ENCODE measurements around the gene CARTPT. TPM values are rescaled to one million over a fixed set of nuclear protein-coding genes. Genes with fewer than 3 reads are reported as not detected.

CARTPT gene
- total and polyA plus RNA-seq, 2 experiments from 2014 or later = 0.60 TPM; not detected in 1

DNA sequence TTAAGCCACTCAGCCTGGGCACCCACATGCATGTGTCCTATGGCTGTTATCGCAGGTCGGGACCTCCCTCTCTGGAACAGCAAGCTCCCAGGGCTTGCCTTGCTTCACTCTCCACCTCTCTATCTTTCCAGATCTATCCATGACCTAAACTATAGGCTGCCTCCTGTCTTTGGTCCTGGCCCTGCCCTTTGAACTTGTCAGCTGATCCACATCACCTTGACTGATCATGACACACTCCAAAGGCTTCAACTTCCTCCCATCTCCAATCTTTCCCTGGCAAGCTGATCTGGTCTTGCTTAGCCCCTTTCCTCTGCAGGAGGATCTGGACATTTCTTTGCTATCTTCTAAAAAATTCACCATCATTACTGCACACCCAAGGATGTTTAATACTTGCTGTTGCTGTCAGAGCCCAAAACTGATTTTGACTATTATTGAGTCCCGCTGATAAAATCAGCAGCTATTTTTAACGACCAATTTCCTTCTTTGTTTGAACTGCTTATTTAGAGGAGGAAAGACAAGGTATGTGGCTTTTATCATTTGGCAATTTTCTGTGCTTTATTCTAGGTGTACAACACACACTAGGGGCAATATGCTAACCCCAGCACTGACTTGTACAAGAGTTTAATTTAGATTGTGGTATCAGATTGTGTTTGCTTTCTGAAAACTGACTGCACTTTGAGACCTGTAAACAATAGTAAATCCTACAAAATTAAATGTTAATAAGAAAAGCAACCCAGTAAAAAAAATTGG lies 33.5 kb downstream of the CARTPT start:
- Histone ChIP-seq H4K20me1 (ENCODE audit: insufficient read depth, poor library complexity, severe bottlenecking) (no peaks in the 10 kb centered on the region), H3K36me3 (replicated peaks; ENCODE audit: insufficient read depth, low read depth) (no peaks in the 10 kb centered on the region), H3K4me1 (ENCODE audit: insufficient read depth) (no peaks in the 10 kb centered on the region), H3K4me2 (no peak overlapping the region), H3K79me2 (no peaks in the 10 kb centered on the region), H3K9me3 (ENCODE audit: low read depth) (no peaks in the 10 kb centered on the region), H3K27ac (no peak overlapping the region), H3K9me2 (replicated peaks; ENCODE audit: insufficient read depth) (no peaks in the 10 kb centered on the region), H3K4me3 (no peak overlapping the region), H2AFZ (no peak overlapping the region), H3K27me3 (no peaks in the 10 kb centered on the region)
- no peak for DNase-seq (ENCODE audit: low spot score)
- TF ChIP-seq, protein P1, sequence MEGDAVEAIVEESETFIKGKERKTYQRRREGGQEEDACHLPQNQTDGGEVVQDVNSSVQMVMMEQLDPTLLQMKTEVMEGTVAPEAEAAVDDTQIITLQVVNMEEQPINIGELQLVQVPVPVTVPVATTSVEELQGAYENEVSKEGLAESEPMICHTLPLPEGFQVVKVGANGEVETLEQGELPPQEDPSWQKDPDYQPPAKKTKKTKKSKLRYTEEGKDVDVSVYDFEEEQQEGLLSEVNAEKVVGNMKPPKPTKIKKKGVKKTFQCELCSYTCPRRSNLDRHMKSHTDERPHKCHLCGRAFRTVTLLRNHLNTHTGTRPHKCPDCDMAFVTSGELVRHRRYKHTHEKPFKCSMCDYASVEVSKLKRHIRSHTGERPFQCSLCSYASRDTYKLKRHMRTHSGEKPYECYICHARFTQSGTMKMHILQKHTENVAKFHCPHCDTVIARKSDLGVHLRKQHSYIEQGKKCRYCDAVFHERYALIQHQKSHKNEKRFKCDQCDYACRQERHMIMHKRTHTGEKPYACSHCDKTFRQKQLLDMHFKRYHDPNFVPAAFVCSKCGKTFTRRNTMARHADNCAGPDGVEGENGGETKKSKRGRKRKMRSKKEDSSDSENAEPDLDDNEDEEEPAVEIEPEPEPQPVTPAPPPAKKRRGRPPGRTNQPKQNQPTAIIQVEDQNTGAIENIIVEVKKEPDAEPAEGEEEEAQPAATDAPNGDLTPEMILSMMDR (IDR thresholded peaks at IDR 0.05; ENCODE audit: poor library complexity) = no peak
- TF ChIP-seq EZH2 (IDR thresholded peaks at IDR 0.05; ENCODE audit: borderline replicate concordance) = no peak
- TF ChIP-seq EZH2phosphoT487 (IDR thresholded peaks at IDR 0.05; ENCODE audit: low read depth, severe bottlenecking, unreplicated experiment) = no peak
- WGBS (ENCODE audit: low lambda C conversion rate, missing lambda C conversion rate) = 82% methylated on average over 4 of the region's 4 CpGs

DNA sequence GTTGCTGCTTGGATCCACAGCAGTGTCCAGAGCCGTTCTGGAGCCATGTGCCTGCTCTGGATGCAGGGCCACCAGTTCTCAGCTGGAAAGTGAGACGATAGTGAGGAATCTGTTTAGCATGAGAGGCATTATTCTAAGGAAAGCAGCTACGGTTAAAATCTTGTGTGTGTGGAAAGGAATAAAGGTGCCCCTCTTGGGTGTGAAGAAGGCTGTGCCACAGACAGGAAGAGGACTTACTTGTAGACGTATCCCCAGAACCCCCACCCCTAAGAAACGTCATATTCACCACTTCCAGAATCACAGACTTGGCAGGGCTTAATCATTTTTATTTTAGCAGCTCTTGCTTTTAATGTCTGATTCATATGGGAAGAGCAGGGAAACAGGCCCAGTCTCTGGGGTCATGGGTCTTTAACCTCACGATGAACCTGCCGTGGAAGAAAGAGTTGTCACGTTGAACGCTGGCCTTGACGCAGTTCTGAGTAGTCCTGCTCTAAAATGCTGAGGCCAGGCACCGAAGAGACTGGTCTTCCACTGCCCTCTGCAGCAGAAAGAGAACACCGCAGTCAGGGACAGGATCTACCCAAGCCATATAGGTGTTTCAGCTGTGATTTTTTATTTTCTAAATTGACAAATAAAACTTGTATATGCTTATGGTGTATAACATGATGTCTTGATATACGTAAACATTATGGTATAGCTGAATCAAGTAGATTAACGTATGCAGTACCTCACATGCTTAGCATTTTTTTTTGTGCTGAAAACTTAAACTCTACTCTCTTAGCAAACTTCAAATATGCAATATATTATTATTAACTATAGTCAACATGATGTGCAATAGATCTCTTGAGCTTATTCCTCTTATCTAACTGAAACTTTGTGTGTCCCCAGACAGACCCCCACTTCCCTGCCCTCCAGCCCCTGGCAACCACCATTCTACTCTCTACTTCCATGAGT lies 38.8 kb downstream of the CARTPT start:
- Histone ChIP-seq H3K79me2 (no peaks in the 10 kb centered on the region), H3K4me3 (no peak overlapping the region), H3K9me3 (ENCODE audit: low read depth) (no peaks in the 10 kb centered on the region), H3K4me1 (ENCODE audit: insufficient read depth) (no peaks in the 10 kb centered on the region), H3K27me3 (no peaks in the 10 kb centered on the region), H3K4me2 (peak overlapping the region; percentile 43), H3K36me3 (replicated peaks; ENCODE audit: insufficient read depth, low read depth) (no peaks in the 10 kb centered on the region), H4K20me1 (ENCODE audit: insufficient read depth, poor library complexity, severe bottlenecking) (no peaks in the 10 kb centered on the region), H3K9me2 (replicated peaks; ENCODE audit: insufficient read depth) (no peaks in the 10 kb centered on the region), H2AFZ (peak overlapping the region; percentile 9), H3K27ac (no peak overlapping the region)
- no peak for TF ChIP-seq EZH2phosphoT487 (IDR thresholded peaks at IDR 0.05; ENCODE audit: low read depth, severe bottlenecking, unreplicated experiment)
- no peak for TF ChIP-seq EZH2 (IDR thresholded peaks at IDR 0.05; ENCODE audit: borderline replicate concordance)
- TF ChIP-seq, protein P1 (IDR thresholded peaks at IDR 0.05; ENCODE audit: poor library complexity) = peak; percentile 87
- DNase-seq (ENCODE audit: low spot score) = peak; percentile 82
- WGBS (ENCODE audit: low lambda C conversion rate, missing lambda C conversion rate) = 37% methylated on average over 14 of the region's 14 CpGs

DNA sequence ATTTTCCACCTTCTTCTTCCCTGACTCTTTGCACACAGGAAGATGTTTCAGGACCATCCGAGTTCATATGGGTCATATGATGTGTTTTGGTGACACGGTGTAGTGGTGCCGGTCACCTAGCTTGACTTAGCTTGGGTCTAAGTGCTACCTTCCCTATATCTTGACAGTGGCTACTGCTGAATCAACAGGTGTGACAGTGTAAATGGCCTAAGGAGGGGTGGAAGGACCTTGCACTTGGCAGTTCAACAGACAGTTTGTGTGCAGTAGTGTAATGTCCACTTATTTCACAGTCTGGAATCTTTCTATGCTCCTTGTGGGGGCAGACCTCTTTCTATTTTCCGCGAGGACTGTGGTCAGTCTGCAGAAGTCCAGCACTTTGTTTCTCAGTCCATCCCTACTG lies 43.8 kb downstream of the CARTPT start:
- no peak for DNase-seq (ENCODE audit: low spot score)
- no peak overlapping the region for H2AFZ ChIP-seq
- H3K9me3 ChIP-seq (ENCODE audit: low read depth) = no peaks in the 10 kb centered on the region
- H3K79me2 ChIP-seq = no peaks in the 10 kb centered on the region
- no peak overlapping the region for H3K4me3 ChIP-seq
- H3K36me3 ChIP-seq (replicated peaks; ENCODE audit: insufficient read depth, low read depth) = no peaks in the 10 kb centered on the region
- 93% methylated on average over 5 of the region's 5 CpGs for WGBS (ENCODE audit: low lambda C conversion rate, missing lambda C conversion rate)
- no peaks in the 10 kb centered on the region for H3K4me1 ChIP-seq (ENCODE audit: insufficient read depth)
- no peaks in the 10 kb centered on the region for H3K27me3 ChIP-seq
- no peaks in the 10 kb centered on the region for H4K20me1 ChIP-seq (ENCODE audit: insufficient read depth, poor library complexity, severe bottlenecking)
- no peak overlapping the region for H3K27ac ChIP-seq
- H3K4me2 ChIP-seq = no peak overlapping the region
- TF ChIP-seq, protein P1 (IDR thresholded peaks at IDR 0.05; ENCODE audit: poor library complexity) = no peak
- no peak for TF ChIP-seq EZH2 (IDR thresholded peaks at IDR 0.05; ENCODE audit: borderline replicate concordance)
- TF ChIP-seq EZH2phosphoT487 (IDR thresholded peaks at IDR 0.05; ENCODE audit: low read depth, severe bottlenecking, unreplicated experiment) = no peak
- no peaks in the 10 kb centered on the region for H3K9me2 ChIP-seq (replicated peaks; ENCODE audit: insufficient read depth)

Measured in hepatocyte (in vitro differentiated cells).